ENCODE measurements around the gene NECTIN4.

- no peak for TF ChIP-seq EZH2 (IDR thresholded peaks at IDR 0.05; ENCODE audit: low read depth)
- no peak for TF ChIP-seq CTCF (conservative IDR thresholded peaks at IDR 0.05)
Measured at GRCh38 chr1:161113915-161114314, 24.6 kb upstream of the NECTIN4 start.
